Subcutaneous abdominal adipose tissue (tissue), 5 donors: ENCODE measurements around the gene TOP1.

ENCODE experiments used
- H3K27ac ChIP-seq: one replicate; pipeline ENCODE4 v1.7.0; 2013; ENCODE audit warnings: low read depth, mild to moderate bottlenecking, inconsistent platforms, low read length, moderate library complexity
- H3K27me3 ChIP-seq, 5 donors: one replicate each; pipeline ENCODE4 v1.7.0; 2013; ENCODE audit warnings: low read length in 5 of 5, inconsistent platforms in 1 of 5; ENCODE audit not compliant: control insufficient read depth in 5 of 5, insufficient read depth in 4 of 5
- H3K36me3 ChIP-seq, 5 donors: one replicate each; pipeline ENCODE4 v1.7.0; 2013; ENCODE audit warnings: low read length in 5 of 5; ENCODE audit not compliant: control insufficient read depth in 5 of 5, insufficient read depth in 5 of 5
- H3K4me1 ChIP-seq, 5 donors: one replicate each; pipeline ENCODE4 v1.7.0; 2013; ENCODE audit warnings: low read length in 5 of 5, mild to moderate bottlenecking in 3 of 5, moderate library complexity in 1 of 5; ENCODE audit not compliant: control insufficient read depth in 5 of 5, insufficient read depth in 5 of 5
- H3K4me3 ChIP-seq, 5 donors: one replicate each; pipeline ENCODE4 v1.7.0; 2013; ENCODE audit warnings: low read length in 5 of 5, low read depth in 1 of 5
- H3K9ac ChIP-seq, 5 donors: one replicate each; pipeline ENCODE4 v1.7.0; 2013; ENCODE audit warnings: low read length in 5 of 5, mild to moderate bottlenecking in 4 of 5, moderate library complexity in 3 of 5
- H3K9me3 ChIP-seq, 5 donors: one replicate each; pipeline ENCODE4 v1.7.0; 2013; ENCODE audit warnings: low read length in 5 of 5; ENCODE audit not compliant: control insufficient read depth in 5 of 5
- donor health status: healthy.
- donor health status: healthy.
- donor health status: healthy.
- donor health status: healthy.
- donor health status: healthy.

TOP1 gene

GRCh38 chr20:41169162-41169690, 140.6 kb downstream of the TOP1 start:
- Histone ChIP-seq H3K36me3 (peaks cover 0 to 95% (median 89%) of the 10 kb centered on the region in 5 donors), H3K9me3 (no peaks in the 10 kb centered on the region), H3K27ac (no peak overlapping the region), H3K4me1 (peaks cover 6 to 25% (median 14%) of the 10 kb centered on the region in 5 donors), H3K4me3 (no peak overlapping the region), H3K27me3 (no peaks in the 10 kb centered on the region), H3K9ac (no peak overlapping the region)

GRCh38 chr20:41169791-41170351, 141.2 kb downstream of the TOP1 start:
- H3K27me3 ChIP-seq, result no peaks in the 10 kb centered on the region
- H3K27ac ChIP-seq, result no peak overlapping the region

GRCh38 chr20:41170386-41171105, 141.9 kb downstream of the TOP1 start:
- peaks cover 0 to 95% (median 88%) of the 10 kb centered on the region in 5 donors for H3K36me3 ChIP-seq
- no peak overlapping the region for H3K27ac ChIP-seq
- H3K4me3 ChIP-seq, result no peak overlapping the region
- H3K4me1 ChIP-seq, result peaks cover 6 to 28% (median 14%) of the 10 kb centered on the region in 5 donors
- H3K9me3 ChIP-seq, result no peaks in the 10 kb centered on the region
- H3K27me3 ChIP-seq, result no peaks in the 10 kb centered on the region
- H3K9ac ChIP-seq, result no peak overlapping the region

More at GRCh38 chr20:41169791-41170351, 141.2 kb downstream of the TOP1 start:
- no peak overlapping the region for H3K9ac ChIP-seq
- peaks cover 0 to 95% (median 89%) of the 10 kb centered on the region in 5 donors for H3K36me3 ChIP-seq
- peaks cover 6 to 28% (median 14%) of the 10 kb centered on the region in 5 donors for H3K4me1 ChIP-seq
- H3K4me3 ChIP-seq, result no peak overlapping the region
- no peaks in the 10 kb centered on the region for H3K9me3 ChIP-seq

GRCh38 chr20:41171736-41172295, 143.2 kb downstream of the TOP1 start:
- Histone ChIP-seq H3K9me3 (no peaks in the 10 kb centered on the region), H3K27me3 (no peaks in the 10 kb centered on the region), H3K27ac (peak overlapping the region; percentile 56), H3K4me3 (no peak overlapping the region), H3K9ac (peak overlapping the region in 3 of 5 donors; percentile 3 to 50 (median 26)), H3K36me3 (peaks cover 0 to 94% (median 80%) of the 10 kb centered on the region in 5 donors), H3K4me1 (peaks cover 6 to 28% (median 14%) of the 10 kb centered on the region in 5 donors)

- Histone ChIP-seq H3K4me1 (peaks cover 6 to 33% (median 16%) of the 10 kb centered on the region in 5 donors), H3K4me3 (peak overlapping the region in 1 of 5 donors; percentile 24), H3K36me3 (peaks cover 0 to 94% (median 77%) of the 10 kb centered on the region in 5 donors), H3K9me3 (no peaks in the 10 kb centered on the region), H3K27me3 (no peaks in the 10 kb centered on the region), H3K9ac (peak overlapping the region in 2 of 5 donors; percentile 3 to 26), H3K27ac (peak overlapping the region; percentile 56)
Measured at GRCh38 chr20:41172296-41173140, 143.9 kb downstream of the TOP1 start.

- peaks cover 6 to 34% (median 19%) of the 10 kb centered on the region in 5 donors for H3K4me1 ChIP-seq
- H3K4me3 ChIP-seq, result no peak overlapping the region
- peak overlapping the region; percentile 56 for H3K27ac ChIP-seq
- no peaks in the 10 kb centered on the region for H3K27me3 ChIP-seq
- no peaks in the 10 kb centered on the region for H3K9me3 ChIP-seq
- peaks cover 0 to 89% (median 71%) of the 10 kb centered on the region in 5 donors for H3K36me3 ChIP-seq
- no peak overlapping the region for H3K9ac ChIP-seq
Measured at GRCh38 chr20:41173161-41173721, 144.6 kb downstream of the TOP1 start.

- Histone ChIP-seq H3K4me1 (peaks cover 6 to 34% (median 19%) of the 10 kb centered on the region in 5 donors), H3K9ac (no peak overlapping the region), H3K27ac (peak overlapping the region; percentile 30), H3K4me3 (no peak overlapping the region), H3K36me3 (peaks cover 0 to 83% (median 68%) of the 10 kb centered on the region in 5 donors), H3K9me3 (no peaks in the 10 kb centered on the region), H3K27me3 (no peaks in the 10 kb centered on the region)
Measured at GRCh38 chr20:41173791-41174341, 145.2 kb downstream of the TOP1 start.
